HPDE6-E6E7 (cell line): Measurements from ENCODE around the gene SMIM9.

ENCODE experiments used
- DNase-seq: peaks from one replicate; pipeline ENCODE4 v3.0.0; 2011; ENCODE audit warnings: missing footprints; ENCODE audit errors: extremely low spot score

SMIM9 gene

GRCh38 chrX:154780968-154781367, 53.5 kb downstream of the SMIM9 start:
- DNase-seq: no peak

- no peak for DNase-seq
These were observed 55.2 kb downstream of the SMIM9 start for GRCh38 chrX:154779261-154779660.

- DNase-seq: no peak
These were observed 57.7 kb downstream of the SMIM9 start for GRCh38 chrX:154776753-154777152.

- no peak for DNase-seq
These were observed 58.8 kb downstream of the SMIM9 start for GRCh38 chrX:154775419-154776349.

GRCh38 chrX:154774622-154775021, 59.8 kb downstream of the SMIM9 start:
- DNase-seq: no peak
